Fibroblast of peridontal ligament (primary cell): ENCODE measurements around the gene OR51I2.
A peak's percentile ranks its signal among the peaks of the same experiment; 100 is the strongest.

ENCODE experiments used
- DNase-seq: peaks from one replicate; pipeline ENCODE4 v3.0.0-alpha.2; 2010; ENCODE audit errors: extremely low read depth

OR51I2 gene

DNA sequence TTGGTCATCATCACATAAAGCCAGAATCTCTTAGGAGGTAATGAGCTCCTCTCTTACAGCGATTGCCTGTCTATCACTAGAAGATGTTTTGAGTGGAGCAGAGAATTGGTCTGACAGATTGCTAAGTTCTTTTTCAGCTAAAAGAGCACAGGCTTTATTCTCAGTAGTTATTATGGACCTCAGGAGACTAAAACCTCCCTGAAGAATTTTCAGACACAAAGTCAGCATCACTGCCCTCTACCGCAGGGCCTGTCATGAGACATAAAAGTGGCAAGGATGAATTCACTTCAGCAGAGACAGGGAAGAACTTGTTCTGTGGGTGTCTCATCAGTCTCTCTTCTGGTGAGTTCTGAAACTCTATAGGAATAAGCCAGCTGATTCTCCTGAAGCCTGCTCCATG, at the start of gene OR51I2:
TSS of gene OR51I2 (plus strand) at position 301 of the 400 bp plus-strand sequence. CDS start 4,166 bp downstream, outside the sequence.
- no peak for DNase-seq

GRCh38 chr11:5405173-5405572, 44.0 kb upstream of the OR51I2 start:
- DNase-seq: no peak

- DNase-seq: no peak
Measured at GRCh38 chr11:5420993-5421392, 28.1 kb upstream of the OR51I2 start.

- DNase-seq: no peak
Measured at GRCh38 chr11:5421811-5422210, 27.3 kb upstream of the OR51I2 start, which contains the start of gene OR51Q1. OR51Q1 (plus strand) TSS chr11:5422111; CDS start chr11:5422201, 90 bp downstream.

DNA sequence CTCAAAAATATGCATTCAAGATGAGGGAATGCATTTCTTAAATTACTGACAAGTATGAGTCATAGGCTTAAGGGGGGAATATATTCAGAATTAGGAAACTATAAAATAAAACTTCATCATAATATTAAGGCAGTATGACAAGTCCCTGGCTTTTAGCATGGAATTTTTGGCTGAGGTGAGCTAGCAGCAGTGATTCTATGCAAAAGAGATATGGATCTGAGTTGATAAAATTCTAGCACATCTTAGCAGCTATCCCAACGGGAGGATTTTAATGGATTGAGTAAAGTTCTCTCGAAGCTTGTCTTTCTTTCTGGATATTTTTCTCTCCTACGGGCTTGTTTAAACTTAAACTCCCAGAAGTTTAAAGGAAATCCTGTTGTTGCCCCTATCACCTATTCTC, 26.0 kb upstream of the OR51I2 start:
- no peak for DNase-seq

DNA sequence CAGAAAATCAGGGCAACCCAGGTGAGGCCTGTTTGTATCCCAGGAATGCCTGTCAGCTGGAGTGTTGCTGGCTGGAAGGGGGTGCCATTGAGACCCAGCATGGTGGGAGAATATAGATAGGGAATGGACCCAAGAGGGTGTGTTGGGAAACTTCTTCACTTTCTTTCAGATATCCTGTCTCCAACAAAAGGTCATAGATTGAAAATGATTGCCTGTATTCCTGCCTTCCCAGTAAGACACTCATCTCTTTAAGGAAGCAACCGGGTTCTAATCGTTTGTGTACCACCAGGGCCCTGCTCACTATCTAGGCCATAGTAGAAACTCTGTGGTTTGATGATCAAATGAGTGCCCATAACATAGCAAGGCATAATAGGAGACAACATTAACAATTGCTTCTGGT, 7.7 kb upstream of the OR51I2 start, which contains the start of gene OR51I1:
TSS of gene OR51I1 (minus strand) at position 101 of the 400 bp plus-strand sequence. CDS start at position 101, 0 bp downstream.
- DNase-seq: no peak

DNA sequence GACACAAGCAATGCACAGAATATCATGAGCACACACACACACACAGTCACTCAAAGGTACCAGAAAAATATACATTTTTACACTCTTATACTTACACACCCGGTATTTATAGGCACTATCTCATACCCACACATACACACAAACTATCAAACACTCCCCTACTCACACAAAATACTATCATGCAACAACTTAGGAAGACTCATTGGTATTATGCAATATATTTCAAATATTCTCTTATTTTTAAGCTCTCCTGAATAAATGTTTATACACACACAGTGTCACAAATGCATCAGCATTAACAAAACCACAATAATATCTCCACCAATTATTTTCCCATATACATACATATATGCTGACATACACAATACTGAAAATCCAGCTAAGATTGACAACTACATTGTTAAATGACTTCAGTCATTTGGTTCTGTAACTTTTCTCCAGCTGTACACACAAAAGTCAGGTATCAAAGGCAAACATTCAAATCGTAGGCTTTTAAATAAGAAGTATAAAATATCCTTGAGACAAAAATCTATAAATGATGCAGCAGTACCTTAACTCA, 5.2 kb upstream of the OR51I2 start:
- DNase-seq: no peak

GRCh38 chr11:5449432-5449831, 309 bp downstream of the OR51I2 start:
- no peak for DNase-seq

- DNase-seq: no peak
Measured at GRCh38 chr11:5460983-5461621, 12.0 kb downstream of the OR51I2 start.

- no peak for DNase-seq
Measured at GRCh38 chr11:5467527-5467926, 18.4 kb downstream of the OR51I2 start.

- DNase-seq: no peak
Measured at GRCh38 chr11:5473921-5474320, 24.8 kb downstream of the OR51I2 start.

GRCh38 chr11:5476186-5476819, 27.2 kb downstream of the OR51I2 start:
- peak; percentile 70 for DNase-seq

DNA sequence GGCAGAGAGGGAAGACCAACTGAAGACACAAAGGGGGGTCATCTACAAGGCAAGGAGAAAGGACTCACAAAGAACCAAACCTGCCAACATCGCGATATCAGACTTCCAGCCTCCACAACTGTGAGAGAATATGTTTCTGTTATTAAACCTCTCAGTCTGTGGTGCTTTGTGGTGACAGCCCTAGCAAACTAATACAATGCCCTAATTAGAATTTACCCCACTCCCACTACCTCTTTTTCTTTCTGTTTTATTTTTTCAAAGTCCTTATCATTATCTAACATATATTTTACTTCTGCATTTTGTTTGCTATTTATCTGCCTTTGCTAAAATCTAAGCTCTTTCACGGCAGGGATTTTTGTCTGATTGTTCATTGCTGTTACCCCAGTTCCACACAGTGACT, 36.9 kb downstream of the OR51I2 start:
- no peak for DNase-seq

- no peak for DNase-seq
Measured at GRCh38 chr11:5486421-5486820, 37.3 kb downstream of the OR51I2 start.

DNA sequence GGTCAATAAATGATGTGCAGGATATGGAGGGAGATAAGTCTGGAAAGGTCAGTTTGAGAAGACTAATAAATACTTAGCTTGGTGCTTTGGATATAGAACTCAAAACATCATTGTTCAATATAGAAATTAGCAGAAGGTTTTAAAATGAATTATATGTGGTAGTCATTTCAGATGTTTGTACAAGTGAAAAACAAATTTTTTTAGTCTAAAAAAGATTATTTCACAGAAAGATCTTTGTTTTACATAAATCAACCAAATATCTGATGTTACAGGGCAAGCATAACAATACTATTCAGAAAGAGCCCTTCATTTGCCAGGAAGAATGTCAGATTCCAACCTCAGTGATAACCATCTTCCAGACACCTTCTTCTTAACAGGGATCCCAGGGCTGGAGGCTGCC, 39.3 kb downstream of the OR51I2 start, which contains the start of gene OR52D1:
TSS of gene OR52D1 (plus strand) at position 301 of the 400 bp plus-strand sequence. CDS start at position 323, 22 bp downstream.
- DNase-seq: no peak

DNA sequence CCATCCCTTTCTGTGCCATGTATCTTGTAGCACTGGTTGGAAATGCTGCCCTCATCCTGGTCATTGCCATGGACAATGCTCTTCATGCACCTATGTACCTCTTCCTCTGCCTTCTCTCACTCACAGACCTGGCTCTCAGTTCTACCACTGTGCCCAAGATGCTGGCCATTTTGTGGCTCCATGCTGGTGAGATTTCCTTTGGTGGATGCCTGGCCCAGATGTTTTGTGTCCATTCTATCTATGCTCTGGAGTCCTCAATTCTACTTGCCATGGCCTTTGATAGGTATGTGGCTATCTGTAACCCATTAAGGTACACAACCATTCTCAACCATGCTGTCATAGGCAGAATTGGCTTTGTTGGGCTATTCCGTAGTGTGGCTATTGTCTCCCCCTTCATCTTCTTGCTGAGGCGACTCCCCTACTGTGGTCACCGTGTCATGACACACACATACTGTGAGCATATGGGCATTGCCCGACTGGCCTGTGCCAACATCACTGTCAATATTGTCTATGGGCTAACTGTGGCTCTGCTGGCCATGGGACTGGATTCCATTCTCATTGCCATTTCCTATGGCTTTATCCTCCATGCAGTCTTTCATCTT, 39.8 kb downstream of the OR51I2 start:
- no peak for DNase-seq

DNA sequence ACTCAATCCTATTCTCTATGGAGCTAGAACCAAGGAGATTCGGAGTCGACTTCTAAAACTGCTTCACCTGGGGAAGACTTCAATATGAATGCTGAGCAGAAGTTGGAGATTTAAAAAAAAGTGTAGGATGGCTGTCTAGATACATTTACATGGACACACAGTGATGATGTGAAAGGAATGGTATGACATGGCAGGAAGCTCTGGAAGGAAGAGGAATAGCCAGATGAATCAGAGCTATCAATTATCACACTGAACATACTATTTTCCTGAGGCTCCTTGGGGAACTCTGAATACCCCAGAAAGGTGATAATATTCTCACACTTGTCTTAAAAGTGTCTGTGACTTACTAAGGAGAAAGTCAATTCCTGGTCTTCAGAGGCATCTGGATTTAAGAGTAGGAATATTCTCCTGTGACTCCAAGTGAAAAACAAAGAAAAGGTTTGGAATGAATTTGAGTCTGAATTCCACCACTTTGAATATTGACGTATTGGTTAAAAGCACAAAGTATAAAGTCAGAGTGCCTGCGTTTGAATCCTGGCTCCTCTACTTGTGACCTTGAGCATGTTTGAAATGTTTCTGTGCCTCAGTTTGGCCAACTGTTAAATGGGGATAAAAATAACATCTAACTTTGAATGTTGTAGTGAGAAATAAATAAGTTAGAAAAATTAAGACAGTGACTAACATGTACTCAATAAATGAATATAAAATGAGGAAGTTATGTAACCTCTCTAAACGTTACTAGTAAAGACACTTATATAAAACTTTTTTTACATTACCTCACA, 40.6 kb downstream of the OR51I2 start:
- DNase-seq: no peak

GRCh38 chr11:5499671-5500070, 50.5 kb downstream of the OR51I2 start:
- DNase-seq: no peak

- no peak for DNase-seq
Measured at GRCh38 chr11:5500393-5500801, 51.3 kb downstream of the OR51I2 start.

GRCh38 chr11:5504403-5504921, 55.3 kb downstream of the OR51I2 start:
- no peak for DNase-seq

GRCh38 chr11:5505363-5506048, 56.4 kb downstream of the OR51I2 start:
- no peak for DNase-seq
